Stimulated activated CD4-positive, alpha-beta T cell treated with anti-CD3 and anti-CD28 coated beads, Interleukin-4, amount 100 ng/mL, for 1 hour (primary cell): ENCODE data around the gene DIDO1.
A peak's percentile ranks its signal among the peaks of the same experiment; 100 is the strongest.

Experiments used
- DNase-seq: peaks from one replicate; pipeline ENCODE4 v3.0.0-alpha.2; 2020

DIDO1 gene

DNA sequence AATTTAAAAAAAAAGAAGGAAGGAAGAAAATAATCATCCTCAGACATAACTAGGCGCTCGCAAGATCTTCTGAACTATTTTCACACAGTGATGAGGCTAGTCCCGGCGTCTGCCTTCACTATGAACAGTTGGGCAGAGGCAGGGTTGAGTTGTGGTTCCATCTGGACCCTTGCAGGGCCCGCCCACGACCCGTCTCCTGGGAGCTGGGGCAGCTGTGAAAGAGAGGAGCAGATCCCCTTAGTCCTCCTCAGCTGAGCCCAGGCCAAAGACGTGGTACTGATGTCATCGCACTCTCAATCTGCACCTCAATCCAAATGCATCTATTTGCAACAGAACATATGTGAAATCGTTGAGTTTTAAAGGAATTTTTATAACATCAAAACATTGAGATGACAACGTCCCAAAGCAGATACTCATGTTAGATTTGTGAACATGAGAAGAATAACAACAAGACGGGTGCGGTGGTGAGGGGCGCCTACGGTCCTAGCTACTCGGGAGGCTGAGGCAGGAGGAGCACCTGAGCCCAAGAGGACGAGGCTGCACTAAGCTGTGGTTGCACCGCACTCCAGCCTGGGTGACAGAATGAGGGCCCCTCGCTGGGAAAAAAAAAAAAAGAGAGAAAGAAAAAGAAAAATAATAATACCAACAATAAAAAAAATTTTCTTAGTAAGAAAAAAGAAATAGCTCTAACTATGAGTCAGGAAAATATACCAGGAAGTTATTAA is 80.0 kb downstream of the DIDO1 start:
- DNase-seq: no peak

GRCh38 chr20:62845416-62846160 is 80.7 kb downstream of the DIDO1 start:
- no peak for DNase-seq

DNA sequence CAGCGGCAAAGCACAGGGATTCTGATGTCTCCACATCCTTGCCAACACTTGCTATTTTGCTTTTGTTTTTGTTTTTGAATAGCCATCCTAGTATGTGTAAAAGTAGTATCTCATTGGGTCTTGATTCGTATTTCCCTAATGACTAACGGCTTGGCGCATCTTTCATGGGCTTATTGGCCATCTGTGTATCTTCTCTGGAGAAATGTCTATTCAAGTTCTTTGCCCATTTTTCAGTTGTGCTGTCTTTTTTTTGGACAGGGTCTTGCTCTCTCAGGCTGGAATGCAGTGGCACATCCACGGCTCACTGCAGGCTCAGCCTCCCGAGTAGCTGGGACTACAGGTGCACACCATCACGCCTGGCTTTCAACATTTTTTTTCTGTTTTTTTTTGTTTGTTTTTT is 82.1 kb downstream of the DIDO1 start:
- DNase-seq: no peak

DNA sequence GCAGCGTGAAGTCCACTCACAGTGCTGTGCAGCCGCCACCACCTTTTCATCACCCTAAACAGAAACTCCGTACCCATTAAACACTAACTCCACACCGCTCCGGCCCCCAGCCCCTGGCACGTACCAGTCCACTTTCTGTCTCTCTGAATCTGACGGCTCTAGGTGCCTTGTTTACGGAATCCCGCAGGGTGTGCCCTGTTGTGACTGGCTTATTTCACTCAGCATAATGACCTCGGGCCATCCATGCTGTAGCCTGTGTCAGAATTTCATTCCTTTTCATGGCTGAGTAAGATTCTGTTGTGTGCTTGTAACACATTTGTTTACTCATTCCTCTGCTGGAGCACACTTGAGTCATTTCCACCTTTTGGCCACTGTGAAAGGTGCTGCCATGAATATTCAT is 82.6 kb downstream of the DIDO1 start:
- no peak for DNase-seq

DNA sequence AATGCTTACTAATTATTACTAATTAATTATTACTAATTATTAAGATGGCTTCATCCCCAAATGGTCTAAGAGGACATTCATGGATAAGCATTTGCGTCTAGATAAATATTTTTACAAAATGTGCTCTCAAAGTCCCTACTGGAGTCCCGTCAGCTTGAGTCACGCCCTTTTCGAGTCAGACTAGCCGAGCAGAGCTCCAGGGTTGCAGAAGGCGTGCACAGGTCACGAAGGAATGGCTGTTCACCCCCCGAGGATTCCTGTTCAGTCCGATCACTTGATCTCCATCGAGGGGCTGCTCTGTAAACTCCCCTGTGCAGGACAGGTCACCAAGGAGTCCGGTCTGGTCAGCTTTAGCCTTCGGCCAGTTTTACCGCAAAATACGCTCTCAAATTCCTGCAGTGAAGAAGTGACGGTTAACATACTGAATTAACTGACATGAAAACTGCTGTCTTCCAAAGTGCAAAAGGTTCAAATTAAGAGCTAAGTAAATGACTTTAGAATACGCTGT is 84.5 kb downstream of the DIDO1 start:
- DNase-seq: no peak

DNA sequence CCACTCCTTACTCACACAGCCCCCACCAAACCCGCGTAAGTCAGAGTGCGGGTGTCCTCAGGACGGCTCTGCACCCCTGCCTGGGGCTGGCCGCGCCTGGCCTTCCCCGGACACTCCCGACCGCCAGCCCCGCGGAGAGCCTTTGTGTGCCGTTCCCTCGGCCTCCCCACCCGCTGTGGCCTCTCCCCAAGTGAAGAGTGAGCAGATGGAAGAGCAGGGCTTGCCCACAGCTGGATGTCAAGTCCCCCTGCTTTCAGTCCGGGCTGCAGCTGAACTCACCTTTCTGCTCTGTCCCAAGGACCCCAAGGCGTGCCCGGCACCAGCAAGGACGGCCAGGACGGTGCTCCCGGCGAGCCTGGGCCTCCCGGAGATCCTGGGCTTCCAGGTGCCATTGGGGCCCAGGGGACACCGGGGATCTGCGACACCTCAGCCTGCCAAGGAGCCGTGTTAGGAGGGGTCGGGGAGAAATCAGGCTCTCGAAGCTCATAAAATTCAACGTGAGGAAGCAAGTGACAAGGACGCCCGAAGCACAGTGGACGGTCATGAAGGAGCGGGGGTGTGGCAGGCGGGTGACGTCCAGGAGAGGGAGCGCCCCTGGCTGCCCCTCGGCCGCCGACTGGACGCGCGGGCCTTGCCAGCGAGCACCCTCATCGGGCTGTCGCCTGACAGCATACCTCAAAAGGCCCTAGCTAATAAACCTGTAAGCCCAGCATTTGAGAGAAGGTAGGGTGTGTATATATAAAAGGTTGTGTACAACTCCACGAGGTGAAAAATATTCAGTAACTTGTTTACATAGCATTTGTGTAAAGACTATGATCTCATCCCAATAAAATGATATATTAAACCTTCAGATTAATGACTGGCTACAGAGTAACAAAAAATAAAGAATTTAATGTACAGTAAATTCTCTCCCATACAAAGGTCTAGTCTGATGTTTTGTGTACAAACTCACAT is 85.8 kb downstream of the DIDO1 start:
- DNase-seq: no peak

DNA sequence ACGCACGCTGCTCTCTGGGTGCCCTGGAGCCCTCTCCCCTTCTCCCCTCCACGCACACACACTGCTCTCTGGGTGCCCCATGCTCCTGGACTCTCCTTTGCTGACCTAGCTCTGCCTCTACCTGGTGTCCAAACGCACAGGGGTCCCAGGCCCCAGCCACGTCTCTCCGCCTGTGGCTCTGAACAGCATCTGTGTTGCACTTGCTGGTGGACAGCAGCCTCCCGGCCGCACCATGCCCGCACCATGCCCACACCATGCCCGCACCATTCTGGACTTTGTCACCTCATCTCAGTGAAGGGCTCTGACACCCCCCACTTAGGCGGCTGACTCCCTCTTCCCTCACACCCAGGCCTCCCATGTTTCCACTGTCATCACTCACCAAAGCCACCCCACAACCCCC is 86.5 kb downstream of the DIDO1 start:
- no peak for DNase-seq

GRCh38 chr20:62839261-62839660 is 87.0 kb downstream of the DIDO1 start:
- DNase-seq: no peak

DNA sequence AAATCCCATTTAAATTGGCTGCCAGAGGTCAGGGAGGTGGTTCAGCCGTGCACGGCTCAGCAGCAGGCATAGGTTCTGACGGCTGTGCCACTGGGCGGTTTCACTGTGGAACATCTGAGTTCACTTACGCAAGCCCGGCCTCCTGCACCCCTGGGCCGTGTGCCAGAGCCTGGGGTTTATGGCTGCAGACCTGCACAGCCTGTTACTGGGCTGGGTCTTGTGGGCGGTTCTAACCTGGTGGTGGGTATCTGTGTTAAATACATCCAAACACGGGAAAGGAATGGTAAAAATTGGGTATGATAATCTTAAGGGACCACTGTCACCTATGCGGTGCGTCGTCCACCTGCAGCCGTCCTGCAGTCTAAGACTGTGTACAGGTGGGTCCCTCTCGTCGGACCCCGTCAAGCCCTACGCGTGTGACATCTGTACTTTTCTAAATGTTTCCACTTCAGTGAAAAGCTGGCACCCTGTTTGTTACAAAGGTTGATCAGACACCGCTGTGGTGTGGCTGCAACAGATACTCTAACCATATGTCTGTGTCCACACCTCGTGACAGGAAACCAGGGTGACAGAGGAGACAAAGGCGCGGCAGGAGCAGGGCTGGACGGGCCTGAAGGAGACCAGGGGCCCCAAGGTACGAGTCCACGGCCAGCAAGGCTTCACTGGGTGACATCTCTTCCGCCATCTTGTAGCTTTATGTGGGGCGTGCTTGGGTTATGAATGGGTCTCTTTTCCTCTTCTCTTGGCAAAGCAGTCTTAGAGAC is 88.0 kb downstream of the DIDO1 start:
- DNase-seq: no peak

GRCh38 chr20:62837790-62838127 is 88.5 kb downstream of the DIDO1 start:
- no peak for DNase-seq

GRCh38 chr20:62836967-62837490 is 89.3 kb downstream of the DIDO1 start:
- DNase-seq: no peak

- DNase-seq: no peak
Observed at GRCh38 chr20:62835931-62836861, 90.1 kb downstream of the DIDO1 start.

- no peak for DNase-seq
Observed at GRCh38 chr20:62834967-62835730, 91.2 kb downstream of the DIDO1 start.

GRCh38 chr20:62832951-62833391 is 93.3 kb downstream of the DIDO1 start:
- DNase-seq: no peak

GRCh38 chr20:62832212-62832922 is 93.9 kb downstream of the DIDO1 start:
- peak; percentile 29 for DNase-seq

- no peak for DNase-seq
Observed at GRCh38 chr20:62831854-62832211, 94.5 kb downstream of the DIDO1 start.

- no peak for DNase-seq
Observed at GRCh38 chr20:62831361-62831788, 94.9 kb downstream of the DIDO1 start.

- DNase-seq: no peak
Observed at GRCh38 chr20:62830821-62831220, 95.5 kb downstream of the DIDO1 start.

DNA sequence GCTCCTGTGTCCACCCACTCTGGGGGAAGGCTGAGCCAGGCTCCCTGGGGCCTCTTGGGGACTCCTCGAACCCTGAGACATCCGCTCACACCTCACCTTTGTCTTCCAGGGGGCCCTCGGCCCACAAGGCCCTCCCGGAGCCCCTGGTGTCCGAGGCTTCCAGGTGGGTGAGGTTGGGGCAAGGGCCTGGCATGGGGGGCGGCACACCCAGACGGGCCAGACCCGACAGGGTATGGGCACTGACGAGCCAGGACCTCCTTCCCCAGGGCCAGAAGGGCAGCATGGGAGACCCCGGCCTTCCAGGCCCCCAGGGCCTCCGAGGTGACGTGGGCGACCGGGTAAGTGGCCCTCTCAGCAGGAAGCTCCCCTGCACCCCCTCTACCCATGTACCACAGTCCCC is 96.1 kb downstream of the DIDO1 start:
- no peak for DNase-seq
